ENCODE measurements around the gene ALK.

GRCh38 chr2:29502460-29502911 is 418.9 kb downstream of the ALK start:
- TF ChIP-seq CTCF (IDR thresholded peaks at IDR 0.05) (no peak), POLR2A (IDR thresholded peaks at IDR 0.05) (no peak)

Measured in thyroid gland (tissue), 4 donors.